K562 (cell line): Measurements from ENCODE around the gene SOWAHC. TPM values are rescaled to one million over a fixed set of nuclear protein-coding genes. Genes with fewer than 3 reads are reported as not detected.
"Not testable (repeated sequence)": the region's sequence is repeated elsewhere in the genome, so short reads cannot be mapped to it uniquely, and the experiment has no call there.

Experiments
- ATAC-seq: fragments of 200-7000 bp; cut with Tn5 transposase; 3 replicates; pipeline ENCODE4 v1.9.1; 2020; ENCODE audit warnings: moderate library complexity
- BruUV-seq: library from RNA; stranded (reverse); fragments of 400-500 nt; replicated peaks from 2 replicates; lab custom pipeline; 2021; lab: Mats Ljungman, UMichigan
- CTCF ChIA-PET: fragments of 300-600 bp; formaldehyde crosslinking; extraction: SDS; loops from one replicate; lab custom pipeline; 2021; ENCODE audit warnings: low intra/inter-chr PET ratio; lab: Yijun Ruan, JAX
- POLR2A ChIA-PET: fragments of 300-600, 350-650 bp; sonication (Branson Sonifier 250); formaldehyde crosslinking; extraction: SDS; loops from one replicate; lab custom pipeline; 2021; ENCODE audit warnings: antibody characterized with exemption, inconsistent platforms; lab: Yijun Ruan, JAX
- DNase-seq, 4 experiments: peaks; one replicate each; pipeline versions ENCODE4 v3.0.0 to v3.0.0-alpha.2; 2011 to 2018; ENCODE audit warnings: low spot score in 3 of 4, mixed read lengths in 3 of 4; ENCODE audit errors: extremely low read depth in 1 of 4
- FAIRE-seq: peaks from 2 replicates; lab custom pipeline; 2011; peaks lifted over from hg19 to GRCh38; lab: Jason Lieb, UNC
- H2AFZ ChIP-seq: 2 replicates; pipeline ENCODE4 v1.6.0; 2011; ENCODE audit warnings: low read depth, low read length, control low read depth, inconsistent platforms
- H3K27ac ChIP-seq: fragments of 200-600 bp; 3 replicates; pipeline ENCODE4 v1.8.0; 2011; ENCODE audit warnings: low read depth, mild to moderate bottlenecking, control low read depth, inconsistent platforms, low read length, moderate library complexity, mixed read lengths; ENCODE audit errors: extremely low read depth
- H3K27me3 ChIP-seq, 2 experiments: fragments of 300-600 bp in 1 of 2; 2 replicates in 1 of 2; 3 replicates in 1 of 2; pipeline versions ENCODE4 v1.6.0 to v1.8.0; 2011; ENCODE audit warnings: inconsistent platforms in 2 of 2, low read length in 2 of 2, mild to moderate bottlenecking in 1 of 2, mixed read lengths in 1 of 2, moderate library complexity in 1 of 2; ENCODE audit not compliant: control insufficient read depth in 2 of 2, insufficient read depth in 2 of 2
- H3K36me3 ChIP-seq: fragments of 300-600 bp; 3 replicates; pipeline ENCODE4 v1.8.0; 2011; ENCODE audit warnings: mild to moderate bottlenecking, low read length, inconsistent platforms; ENCODE audit not compliant: control insufficient read depth, insufficient read depth
- H3K4me1 ChIP-seq, 2 experiments: fragments of 200-600 bp in 1 of 2; replicated peaks in 1 of 2; 2 replicates in 1 of 2; 3 replicates in 1 of 2; pipeline versions ENCODE4 v1.5.1 to v1.8.0; 2011; ENCODE audit warnings: inconsistent platforms in 2 of 2, low read length in 2 of 2, mild to moderate bottlenecking in 1 of 2, mixed read lengths in 1 of 2, moderate library complexity in 1 of 2; ENCODE audit not compliant: control insufficient read depth in 2 of 2, insufficient read depth in 2 of 2
- H3K4me2 ChIP-seq: 2 replicates; pipeline ENCODE4 v1.6.1; 2011; ENCODE audit warnings: low read length, control low read depth, inconsistent platforms, mixed read lengths; ENCODE audit not compliant: insufficient read depth
- H3K4me3 ChIP-seq: fragments of 200-600 bp; sonication (generic), shearing (Covaris generic); 2 replicates; pipeline ENCODE4 v1.5.1; 2016; ENCODE audit warnings: control low read depth, inconsistent platforms
- H3K79me2 ChIP-seq: fragments of 200-600 bp; 3 replicates; pipeline ENCODE4 v1.8.0; 2011; ENCODE audit warnings: low read length, inconsistent platforms; ENCODE audit not compliant: control insufficient read depth, insufficient read depth
- H3K9ac ChIP-seq, 2 experiments: 2 replicates each; pipeline versions ENCODE4 v1.6.0 to v1.6.1; 2011; ENCODE audit warnings: low read depth in 2 of 2, low read length in 2 of 2, control low read depth in 1 of 2, inconsistent platforms in 1 of 2, mild to moderate bottlenecking in 1 of 2, mixed read lengths in 1 of 2; ENCODE audit not compliant: insufficient read depth in 1 of 2
- H3K9me1 ChIP-seq: one replicate; pipeline ENCODE4 v1.6.0; 2011; ENCODE audit warnings: inconsistent platforms, mild to moderate bottlenecking, low read length, moderate library complexity; ENCODE audit not compliant: control insufficient read depth, insufficient read depth
- H3K9me3 ChIP-seq: replicated peaks from 2 replicates; pipeline ENCODE4 v1.5.1; 2011; ENCODE audit warnings: low read depth, low read length, inconsistent platforms; ENCODE audit not compliant: control insufficient read depth, insufficient read depth
- H4K20me1 ChIP-seq: replicated peaks from 2 replicates; pipeline ENCODE4 v1.6.1; 2011; ENCODE audit warnings: low read length, inconsistent platforms, mixed read lengths; ENCODE audit not compliant: control insufficient read depth, insufficient read depth
- SNIP1 ChIP-seq: fragments of 450-650 bp; IDR thresholded peaks from 2 replicates; pipeline ENCODE4 v1.7.1; 2017; ENCODE audit warnings: low read depth, mild to moderate bottlenecking
- ZNF609 ChIP-seq: sonication (generic); formaldehyde crosslinking; IDR thresholded peaks from 2 replicates; pipeline ENCODE4 v1.8.1; 2023; ENCODE audit warnings: missing genetic modification reagents, mild to moderate bottlenecking, borderline replicate concordance
- WGBS: fragments of 100-300 bp; shearing (Covaris generic); methylation state at CpG from one replicate; pipeline ENCODE4 v1.1.6; 2016; ENCODE audit warnings: low coverage, mixed read lengths; ENCODE audit not compliant: insufficient coverage; ENCODE audit errors: missing lambda C conversion rate; 5-methylcytosine and 5-hydroxymethylcytosine counted together
- in situ Hi-C: fragments of 300-500 bp; cut with MboI; formaldehyde crosslinking; loops from 4 replicates; pipeline ENCODE4 v1.15.0; 2018; ENCODE audit warnings: inconsistent platforms, mixed read lengths
- intact Hi-C: fragments of 100-400 bp; cut with micrococcal nuclease; formaldehyde crosslinking; loops from 2 replicates; pipeline ENCODE4 v1.14.2; 2022
- polyA plus RNA-seq, 8 experiments: library from polyadenylated mRNA; depleted of rRNA in 4 of 8; stranded (reverse) in 5 of 8; unstranded in 3 of 8; fragments of >200 nt; fragmentation: Nextera tagmentation in 2 of 8; fragmentation: Illumina TruSeq in 1 of 8; extraction: Ambion mirVana in 2 of 8; extraction: Trizol in 1 of 8; gene quantifications; 2 replicates each; pipeline versions ENCODE4 v1.2.1 to v1.2.3, GENCODE V29; 2011 to 2014; ENCODE audit warnings: inconsistent platforms in 1 of 8, missing spikeins in 1 of 8
- total RNA-seq, 7 experiments: library from RNA; depleted of rRNA in 6 of 7; stranded (reverse); fragments of >200 nt in 6 of 7; fragmentation: Illumina TruSeq in 2 of 7; extraction: Trizol in 2 of 7; gene quantifications; 2 replicates each; pipeline versions ENCODE4 v1.2.1 to v1.2.3, GENCODE V29; 2011 to 2021; ENCODE audit warnings: low replicate concordance in 1 of 7

SOWAHC gene
- total and polyA plus RNA-seq, 9 of the 15 experiments (the other 6 are each of a cell fraction or from before 2014, with no cell fraction given): 0.04 TPM; not detected in 8

DNA sequence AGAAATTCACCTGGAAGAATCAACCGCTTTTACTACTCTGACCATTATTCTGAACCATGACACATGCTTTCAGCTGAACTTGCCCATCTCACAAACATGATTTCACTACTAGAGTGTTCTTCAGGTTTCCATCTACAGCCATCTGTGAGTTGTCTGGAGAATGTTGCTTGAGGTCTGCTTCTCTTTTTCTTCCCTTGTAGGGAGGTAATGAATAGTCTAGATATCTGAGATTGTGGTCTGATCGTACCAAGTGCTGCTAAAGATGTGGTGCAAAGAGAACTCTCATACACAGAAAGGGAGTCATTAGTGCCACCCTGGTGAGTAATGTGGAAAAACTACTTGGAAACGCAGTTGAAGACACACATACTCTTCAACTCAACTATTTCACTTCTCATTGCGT is 10.2 kb downstream of the SOWAHC start (continued):
- TF ChIP-seq SNIP1 (no peak), ZNF609 (CRISPR knock-in tag) (no peak)

DNA sequence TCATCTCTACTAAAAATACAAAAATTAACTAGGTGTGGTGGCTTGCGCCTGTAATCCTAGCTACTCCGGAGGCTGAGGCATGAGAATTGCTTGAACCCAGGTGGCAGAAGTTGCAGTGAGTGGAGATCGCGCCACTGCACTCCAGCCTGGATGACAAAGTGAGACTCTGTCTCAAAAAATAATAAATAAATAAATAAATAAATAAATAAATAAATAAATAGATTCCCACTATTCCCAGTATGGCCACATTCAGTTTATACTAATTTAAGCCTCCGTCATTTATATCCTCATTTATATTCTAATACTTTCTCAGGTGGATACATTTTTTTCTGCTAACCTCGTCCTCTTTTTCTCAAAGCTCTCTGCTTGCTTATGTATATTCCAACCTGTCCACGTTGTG is 14.2 kb downstream of the SOWAHC start:
- DNase-seq, H3K9me1 ChIP-seq, H3K9ac ChIP-seq, intact Hi-C loops, H3K79me2 ChIP-seq, H4K20me1 ChIP-seq, H3K4me3 ChIP-seq, H3K27ac ChIP-seq, H3K9me3 ChIP-seq, in situ Hi-C loops, H2AFZ ChIP-seq, H3K4me2 ChIP-seq, FAIRE-seq, CTCF ChIA-PET, H3K36me3 ChIP-seq, H3K4me1 ChIP-seq, ATAC-seq, BruUV-seq: not testable (repeated sequence)
- POLR2A ChIA-PET: interaction anchor here (0.6 kb wide), 1 partner anchor 559 kb away, joined by 3 read pairs; no protein-coding TSS in a partner anchor
- H3K27me3 ChIP-seq: peaks cover 0 to 14% of the 10 kb centered on the region in 2 experiments; a peak in 2 of 5 replicates
- 13% methylated on average over 7 of the region's 7 CpGs for WGBS
